GM12873 (cell line): ENCODE data around the gene UGT8.

Experiments used
- TF ChIP-seq, protein P1 (sequence below): IDR thresholded peaks from 2 replicates; pipeline ENCODE4 v1.5.1; 2012; ENCODE audit warnings: low read depth, mild to moderate bottlenecking, moderate library complexity, low read length, control low read depth; ENCODE audit not compliant: insufficient read depth; ENCODE audit errors: missing control alignments

UGT8 gene, protein sequence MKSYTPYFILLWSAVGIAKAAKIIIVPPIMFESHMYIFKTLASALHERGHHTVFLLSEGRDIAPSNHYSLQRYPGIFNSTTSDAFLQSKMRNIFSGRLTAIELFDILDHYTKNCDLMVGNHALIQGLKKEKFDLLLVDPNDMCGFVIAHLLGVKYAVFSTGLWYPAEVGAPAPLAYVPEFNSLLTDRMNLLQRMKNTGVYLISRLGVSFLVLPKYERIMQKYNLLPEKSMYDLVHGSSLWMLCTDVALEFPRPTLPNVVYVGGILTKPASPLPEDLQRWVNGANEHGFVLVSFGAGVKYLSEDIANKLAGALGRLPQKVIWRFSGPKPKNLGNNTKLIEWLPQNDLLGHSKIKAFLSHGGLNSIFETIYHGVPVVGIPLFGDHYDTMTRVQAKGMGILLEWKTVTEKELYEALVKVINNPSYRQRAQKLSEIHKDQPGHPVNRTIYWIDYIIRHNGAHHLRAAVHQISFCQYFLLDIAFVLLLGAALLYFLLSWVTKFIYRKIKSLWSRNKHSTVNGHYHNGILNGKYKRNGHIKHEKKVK

GRCh38 chr4:114598191-114599121 is at the start of gene UGT8:
UGT8 (plus strand) TSS chr4:114598807; CDS start chr4:114622881, 24,074 bp downstream.
- TF ChIP-seq, protein P1, sequence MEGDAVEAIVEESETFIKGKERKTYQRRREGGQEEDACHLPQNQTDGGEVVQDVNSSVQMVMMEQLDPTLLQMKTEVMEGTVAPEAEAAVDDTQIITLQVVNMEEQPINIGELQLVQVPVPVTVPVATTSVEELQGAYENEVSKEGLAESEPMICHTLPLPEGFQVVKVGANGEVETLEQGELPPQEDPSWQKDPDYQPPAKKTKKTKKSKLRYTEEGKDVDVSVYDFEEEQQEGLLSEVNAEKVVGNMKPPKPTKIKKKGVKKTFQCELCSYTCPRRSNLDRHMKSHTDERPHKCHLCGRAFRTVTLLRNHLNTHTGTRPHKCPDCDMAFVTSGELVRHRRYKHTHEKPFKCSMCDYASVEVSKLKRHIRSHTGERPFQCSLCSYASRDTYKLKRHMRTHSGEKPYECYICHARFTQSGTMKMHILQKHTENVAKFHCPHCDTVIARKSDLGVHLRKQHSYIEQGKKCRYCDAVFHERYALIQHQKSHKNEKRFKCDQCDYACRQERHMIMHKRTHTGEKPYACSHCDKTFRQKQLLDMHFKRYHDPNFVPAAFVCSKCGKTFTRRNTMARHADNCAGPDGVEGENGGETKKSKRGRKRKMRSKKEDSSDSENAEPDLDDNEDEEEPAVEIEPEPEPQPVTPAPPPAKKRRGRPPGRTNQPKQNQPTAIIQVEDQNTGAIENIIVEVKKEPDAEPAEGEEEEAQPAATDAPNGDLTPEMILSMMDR = no peak

DNA sequence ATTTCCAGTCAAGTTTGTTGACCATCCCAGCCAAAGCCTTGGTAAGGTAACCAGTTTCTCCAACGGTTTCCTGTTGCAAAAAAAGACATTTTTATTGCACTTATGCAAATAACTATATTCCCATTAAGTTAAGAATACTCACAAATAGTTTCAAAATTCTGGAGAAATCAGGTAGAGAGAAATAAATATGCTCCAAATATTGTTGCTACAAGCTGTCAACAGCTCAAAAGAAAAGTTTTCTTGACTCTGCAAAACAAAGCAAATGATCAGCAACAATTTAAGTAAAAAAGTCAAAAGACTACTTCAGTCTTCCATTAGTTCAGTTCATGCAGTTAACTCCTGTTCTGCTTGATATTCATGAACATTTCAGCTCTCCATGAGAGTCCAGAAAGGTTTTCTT is 49.0 kb upstream of the UGT8 start:
- TF ChIP-seq, protein P1 = no peak

- TF ChIP-seq, protein P1 = no peak
Observed at GRCh38 chr4:114558446-114559020, 40.1 kb upstream of the UGT8 start.

- TF ChIP-seq, protein P1 = no peak
Observed at GRCh38 chr4:114561590-114561989, 37.0 kb upstream of the UGT8 start.

GRCh38 chr4:114562176-114562904 is 36.3 kb upstream of the UGT8 start:
- TF ChIP-seq, protein P1 = no peak

DNA sequence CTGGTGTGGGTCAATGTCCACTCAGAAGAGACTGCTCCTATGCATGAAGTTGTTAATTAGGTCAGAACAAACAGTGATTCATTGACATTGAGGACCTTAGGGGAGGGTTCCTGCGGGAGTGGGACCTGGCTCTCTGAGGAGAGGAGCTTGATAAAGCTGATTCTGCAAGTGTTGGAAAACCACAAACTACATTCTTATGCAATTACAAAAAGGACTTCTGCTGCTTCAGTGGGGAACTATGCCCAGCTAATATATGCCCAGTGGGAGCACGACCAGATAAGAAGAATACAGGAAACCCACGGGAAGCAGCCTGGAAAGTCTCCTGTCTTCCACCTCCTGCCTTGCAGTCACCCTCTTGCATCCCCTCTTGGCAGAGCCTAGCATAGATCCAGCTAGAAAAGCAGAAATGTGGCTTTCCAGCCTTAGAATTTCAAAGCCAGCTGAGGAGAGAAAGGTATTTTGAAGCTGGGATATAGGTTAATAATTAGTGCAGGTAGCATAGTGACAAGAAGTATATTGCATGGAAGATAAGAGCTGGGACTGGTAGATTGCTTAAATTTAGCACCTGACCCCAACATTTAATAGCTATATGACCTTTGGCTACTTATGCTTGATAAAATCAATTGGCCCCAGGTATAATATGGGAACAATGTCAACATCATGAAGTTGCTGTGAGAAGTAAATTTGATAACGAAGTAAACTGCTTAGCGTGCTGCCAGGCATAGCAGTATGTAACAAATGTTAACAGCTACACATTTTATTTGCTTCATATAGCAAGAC is 34.9 kb upstream of the UGT8 start:
- TF ChIP-seq, protein P1 = no peak
